NT2/D1 (cell line): ENCODE measurements around the gene THTPA.

Source experiments
- DNase-seq: peaks from one replicate; pipeline ENCODE4 v3.0.0-alpha.2; 2011; ENCODE audit warnings: low read depth, low spot score
- H3K27me3 ChIP-seq: 2 replicates; pipeline ENCODE4 v1.6.0; 2011; ENCODE audit warnings: mild to moderate bottlenecking; ENCODE audit not compliant: insufficient read length, insufficient read depth
- H3K36me3 ChIP-seq: 2 replicates; pipeline ENCODE4 v1.6.1; 2011; ENCODE audit warnings: mild to moderate bottlenecking, low read length, mixed read lengths; ENCODE audit not compliant: insufficient read depth, insufficient read length
- H3K4me1 ChIP-seq: 2 replicates; pipeline ENCODE4 v1.5.1; 2011; ENCODE audit not compliant: insufficient read depth, insufficient read length
- H3K4me3 ChIP-seq: 2 replicates; pipeline ENCODE4 v1.5.1; 2011; ENCODE audit warnings: low read depth; ENCODE audit not compliant: insufficient read length
- H3K9ac ChIP-seq: 2 replicates; pipeline ENCODE4 v1.6.0; 2011; ENCODE audit warnings: low read depth; ENCODE audit not compliant: insufficient read length
- H3K9me3 ChIP-seq: 2 replicates; pipeline ENCODE4 v1.5.1; 2011; ENCODE audit warnings: mild to moderate bottlenecking, low read length; ENCODE audit not compliant: insufficient read depth
- SUZ12 ChIP-seq: IDR thresholded peaks from 2 replicates; pipeline ENCODE4 v1.6.1; 2011; ENCODE audit not compliant: insufficient read length, insufficient read depth; ENCODE audit errors: extremely low read depth
- YY1 ChIP-seq: IDR thresholded peaks from 2 replicates; pipeline ENCODE4 v1.6.1; 2011; ENCODE audit not compliant: insufficient read length, insufficient read depth
- ZNF274 ChIP-seq: IDR thresholded peaks from 2 replicates; pipeline ENCODE4 v1.6.1; 2011; ENCODE audit warnings: mild to moderate bottlenecking, low read depth, low read length

THTPA gene

GRCh38 chr14:23567186-23568020 lies 11.3 kb downstream of the THTPA start, which contains the start of gene AP1G2:
AP1G2 (minus strand) TSS chr14:23567791; CDS start chr14:23567314, 477 bp downstream.
- peak within 1 kb of the TSS; percentile 70 for H3K9ac ChIP-seq
- no peaks in the 10 kb centered on the region for H3K27me3 ChIP-seq
- DNase-seq = peak; percentile 72
- peaks cover 19% of the 10 kb centered on the region for H3K4me1 ChIP-seq
- H3K36me3 ChIP-seq = peaks cover 38% of the 10 kb centered on the region
- TF ChIP-seq SUZ12 (no peak), ZNF274 (no peak), YY1 (no peak)
- peak within 1 kb of the TSS; percentile 80 for H3K4me3 ChIP-seq
- H3K9me3 ChIP-seq = no peaks in the 10 kb centered on the region

GRCh38 chr14:23568021-23568599 lies 12.0 kb downstream of the THTPA start:
- Histone ChIP-seq H3K9me3 (no peaks in the 10 kb centered on the region), H3K4me3 (peak overlapping the region; percentile 80), H3K36me3 (peaks cover 36% of the 10 kb centered on the region), H3K9ac (peak overlapping the region; percentile 70), H3K27me3 (no peaks in the 10 kb centered on the region), H3K4me1 (peaks cover 19% of the 10 kb centered on the region)
- DNase-seq = no peak
- no peak for TF ChIP-seq YY1
- no peak for TF ChIP-seq ZNF274
- no peak for TF ChIP-seq SUZ12

- TF ChIP-seq YY1 (no peak), SUZ12 (no peak), ZNF274 (no peak)
- peaks cover 29% of the 10 kb centered on the region for H3K36me3 ChIP-seq
- DNase-seq = no peak
- peaks cover 19% of the 10 kb centered on the region for H3K4me1 ChIP-seq
- H3K27me3 ChIP-seq = no peaks in the 10 kb centered on the region
- H3K4me3 ChIP-seq = no peak overlapping the region
- H3K9ac ChIP-seq = peak overlapping the region; percentile 39
- no peaks in the 10 kb centered on the region for H3K9me3 ChIP-seq
These were observed 12.7 kb downstream of the THTPA start for GRCh38 chr14:23568600-23569331.

GRCh38 chr14:23569443-23570151 lies 13.5 kb downstream of the THTPA start:
- Histone ChIP-seq H3K9me3 (no peaks in the 10 kb centered on the region), H3K4me3 (no peak overlapping the region), H3K4me1 (peaks cover 19% of the 10 kb centered on the region), H3K27me3 (no peaks in the 10 kb centered on the region), H3K36me3 (peaks cover 21% of the 10 kb centered on the region), H3K9ac (peak overlapping the region; percentile 21)
- no peak for DNase-seq
- no peak for TF ChIP-seq SUZ12
- no peak for TF ChIP-seq YY1
- no peak for TF ChIP-seq ZNF274

GRCh38 chr14:23570806-23571483 lies 14.9 kb downstream of the THTPA start:
- Histone ChIP-seq H3K27me3 (no peaks in the 10 kb centered on the region), H3K4me3 (no peak overlapping the region), H3K36me3 (peaks cover 7% of the 10 kb centered on the region), H3K9me3 (no peaks in the 10 kb centered on the region), H3K9ac (no peak overlapping the region), H3K4me1 (peaks cover 19% of the 10 kb centered on the region)
- no peak for DNase-seq
- no peak for TF ChIP-seq YY1
- TF ChIP-seq ZNF274 = no peak
- TF ChIP-seq SUZ12 = no peak

- TF ChIP-seq ZNF274 = no peak
- TF ChIP-seq YY1 = no peak
- no peak for TF ChIP-seq SUZ12
- H3K9me3 ChIP-seq = no peaks in the 10 kb centered on the region
- peaks cover 12% of the 10 kb centered on the region for H3K4me1 ChIP-seq
- DNase-seq = no peak
- peak overlapping the region; percentile 8 for H3K9ac ChIP-seq
- H3K4me3 ChIP-seq = no peak overlapping the region
- H3K27me3 ChIP-seq = no peaks in the 10 kb centered on the region
- H3K36me3 ChIP-seq = no peaks in the 10 kb centered on the region
These were observed 15.8 kb downstream of the THTPA start for GRCh38 chr14:23571701-23572523.
